Right lobe of liver (tissue), 6 donors: ENCODE results near the gene GGTLC2. TPM values are rescaled to one million over a fixed set of nuclear protein-coding genes. Genes with fewer than 3 reads are reported as not detected.
A peak's percentile ranks its signal among the peaks of the same experiment; 100 is the strongest.
"Not testable (repeated sequence)": the region's sequence is repeated elsewhere in the genome, so short reads cannot be mapped to it uniquely, and the experiment has no call there.

Experiments used
- ATAC-seq, 4 donors: fragments of 200-7000 bp; cut with Tn5 transposase; one replicate each; pipeline ENCODE4 v1.9.1; 2020; ENCODE audit warnings: mild to moderate bottlenecking in 4 of 4, moderate library complexity in 4 of 4
- DNase-seq, 3 donors: peaks; one replicate each; pipeline ENCODE4 v3.0.0-alpha.2; 2020
- H3K27ac ChIP-seq, 3 donors: fragments of 200-600 bp; one replicate each; pipeline ENCODE4 v1.8.0; 2022
- H3K27me3 ChIP-seq, 2 donors: fragments of 200-600 bp; one replicate each; pipeline ENCODE4 v1.8.0; 2022
- H3K36me3 ChIP-seq, 4 donors: fragments of 200-600 bp; sonication (generic) in 1 of 4; one replicate each; pipeline versions ENCODE4 v1.5.1 to v1.8.0; 2017 to 2022; ENCODE audit warnings: control low read depth in 1 of 4
- H3K4me1 ChIP-seq, 4 donors: fragments of 200-600 bp; sonication (generic) in 1 of 4; one replicate each; pipeline versions ENCODE4 v1.5.1 to v1.8.0; 2017 to 2022; ENCODE audit warnings: control low read depth in 1 of 4
- H3K4me3 ChIP-seq, 3 donors: fragments of 200-600 bp; one replicate each; pipeline ENCODE4 v1.8.0; 2022
- H3K9me3 ChIP-seq, 4 donors: fragments of 200-600 bp; sonication (generic) in 1 of 4; one replicate each; pipeline versions ENCODE4 v1.5.1 to v1.8.0; 2017 to 2022; ENCODE audit warnings: control low read depth in 1 of 4
- CTCF ChIP-seq, 4 donors: fragments of 200-600 bp in 3 of 4; fragments of 450-650 bp in 1 of 4; IDR thresholded peaks; one replicate each; pipeline versions ENCODE4 v1.5.1 to v1.8.0; 2016 to 2022; ENCODE audit warnings: antibody characterized with exemption in 4 of 4, mild to moderate bottlenecking in 2 of 4
- POLR2A ChIP-seq: fragments of 450-650 bp; IDR thresholded peaks from one replicate; pipeline ENCODE4 v1.6.1; 2017; ENCODE audit warnings: antibody characterized with exemption, mild to moderate bottlenecking
- WGBS: methylation state at CpG from one replicate; pipeline ENCODE4 v1.1.6; 2018; ENCODE audit warnings: low coverage, low lambda C conversion rate; ENCODE audit not compliant: insufficient coverage; ENCODE audit errors: missing lambda C conversion rate; 5-methylcytosine and 5-hydroxymethylcytosine counted together
- intact Hi-C, 2 donors: fragments of 100-400 bp; cut with DNase I; formaldehyde crosslinking; loops; one replicate each; pipeline versions ENCODE4 v1.11.2 to v1.14.1; 2022
- total RNA-seq, 6 experiments: library from RNA; depleted of rRNA in 2 of 6; stranded (reverse); fragments of >200 nt in 2 of 6; fragmentation: NEBNext Ultra II Directional in 3 of 6; extraction: Animal tissue kit (Norgen Biotek cat#: 25700) in 3 of 6; gene quantifications; one replicate each; pipeline versions ENCODE4 v1.1.0 to v1.2.4, GENCODE V29; 2016 to 2023
- donor health status: DM: no; HTN: yes; CAD: no.
- donor health status: DM: no; HTN: no; CAD: no.
- donor health status: DM: no; HTN: no; CAD: no.
- donor health status: DM: no; HTN: yes; CAD: no.
- donor health status: DM: no; HTN: yes; CAD: no.

The GGTLC2 gene
- total RNA-seq, 6 experiments from 2014 or later: not detected

GRCh38 chr22:22603470-22603947 is 40.9 kb upstream of the GGTLC2 start:
- H3K27me3 ChIP-seq: no peaks in the 10 kb centered on the region
- H3K4me3 ChIP-seq: no peak overlapping the region
- no peaks in the 10 kb centered on the region for H3K36me3 ChIP-seq
- ATAC-seq (no peak), DNase-seq (no peak)
- H3K4me1 ChIP-seq: no peaks in the 10 kb centered on the region
- TF ChIP-seq POLR2A (no peak), CTCF (IDR thresholded peaks at IDR 0.05) (no peak)
- no peaks in the 10 kb centered on the region for H3K9me3 ChIP-seq
- no peak overlapping the region for H3K27ac ChIP-seq
- intact Hi-C loops: no loop called here
- 58% methylated on average over 3 of the region's 3 CpGs for WGBS

- ATAC-seq (peak in 1 of 4 donors; percentile 23), DNase-seq (no peak)
- Histone ChIP-seq H3K9me3 (no peaks in the 10 kb centered on the region), H3K36me3 (no peaks in the 10 kb centered on the region), H3K27ac (no peak overlapping the region), H3K27me3 (no peaks in the 10 kb centered on the region), H3K4me3 (no peak overlapping the region), H3K4me1 (no peaks in the 10 kb centered on the region)
- TF ChIP-seq POLR2A (no peak), CTCF (IDR thresholded peaks at IDR 0.05) (no peak)
- WGBS: 67% methylated on average over 1 of the region's 3 CpGs
- intact Hi-C loops: no loop called here
Observed at GRCh38 chr22:22604326-22605073, 39.9 kb upstream of the GGTLC2 start.

GRCh38 chr22:22605074-22605404 is 39.4 kb upstream of the GGTLC2 start:
- intact Hi-C loops: no loop called here
- 100% methylated on average over 2 of the region's 3 CpGs for WGBS
- no peaks in the 10 kb centered on the region for H3K36me3 ChIP-seq
- no peak for TF ChIP-seq CTCF (IDR thresholded peaks at IDR 0.05)
- no peak for TF ChIP-seq POLR2A
- no peak overlapping the region for H3K27ac ChIP-seq
- H3K4me1 ChIP-seq: no peaks in the 10 kb centered on the region
- H3K4me3 ChIP-seq: no peak overlapping the region
- ATAC-seq (no peak), DNase-seq (no peak)
- H3K9me3 ChIP-seq: no peaks in the 10 kb centered on the region
- H3K27me3 ChIP-seq: no peaks in the 10 kb centered on the region

DNA sequence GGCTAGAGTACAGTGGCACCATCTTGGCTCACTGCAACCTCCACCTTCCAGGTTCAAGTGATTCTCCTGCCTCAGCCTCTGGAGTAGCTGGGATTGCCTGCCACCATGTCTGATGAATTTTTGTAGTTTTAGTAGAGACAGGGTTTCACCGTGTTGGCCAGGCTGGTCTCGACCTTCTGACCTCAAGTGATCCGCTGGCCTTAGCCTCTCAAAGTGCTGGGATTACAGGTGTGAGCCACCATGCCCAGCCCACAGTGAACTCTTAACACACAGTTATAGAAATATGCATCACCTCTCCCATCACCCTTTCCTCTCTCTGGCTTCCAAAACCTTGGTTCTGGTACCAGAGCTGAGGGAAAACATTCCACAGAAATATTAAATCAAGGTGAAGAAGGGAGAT is 36.4 kb upstream of the GGTLC2 start:
- no CpG with 5 or more reads among the region's 3 CpGs for WGBS
- H3K27me3 ChIP-seq, H3K27ac ChIP-seq, intact Hi-C loops, H3K36me3 ChIP-seq, H3K4me3 ChIP-seq, ATAC-seq, H3K9me3 ChIP-seq, DNase-seq, H3K4me1 ChIP-seq: not testable (repeated sequence)

GRCh38 chr22:22609291-22609690 is 35.1 kb upstream of the GGTLC2 start:
- no peak for TF ChIP-seq CTCF (IDR thresholded peaks at IDR 0.05)
- TF ChIP-seq POLR2A: no peak
- H3K27ac ChIP-seq: no peak overlapping the region
- WGBS: 89% methylated on average over 1 of the region's 5 CpGs
- H3K4me3 ChIP-seq: no peak overlapping the region
- no peaks in the 10 kb centered on the region for H3K9me3 ChIP-seq
- H3K27me3 ChIP-seq: no peaks in the 10 kb centered on the region
- H3K4me1 ChIP-seq: no peaks in the 10 kb centered on the region
- no peak for DNase-seq
- no peaks in the 10 kb centered on the region for H3K36me3 ChIP-seq
- no peak for ATAC-seq
- intact Hi-C loops: no loop called here
